Activated T-cell treated with anti-CD3 and anti-CD28 coated beads, Interleukin-2, amount 50 U/mL, for 72 hours (primary cell): Measurements from ENCODE around the gene CFAP161. TPM values are rescaled to one million over a fixed set of nuclear protein-coding genes. Genes with fewer than 3 reads are reported as not detected.
A peak's percentile ranks its signal among the peaks of the same experiment; 100 is the strongest.

Experiments
- ATAC-seq, 2 donors: fragments of 150-1000 bp; cut with Tn5 transposase; replicated peaks in 1 of 2; 2 replicates each; pipeline ENCODE4 v1.10.0; 2021; ENCODE audit warnings: moderate library complexity in 2 of 2, mild to moderate bottlenecking in 1 of 2
- DNase-seq, 2 donors: peaks; one replicate each; pipeline ENCODE4 v3.0.0; 2021 to 2022; ENCODE audit warnings: mixed read lengths in 1 of 2
- H3K27ac Mint-ChIP-seq: one replicate; pipeline ENCODE4 v1.8.0; 2022; ENCODE audit warnings: mild to moderate bottlenecking, moderate library complexity, mixed read lengths
- H3K27me3 Mint-ChIP-seq: one replicate; pipeline ENCODE4 v1.8.0; 2022; ENCODE audit warnings: low read depth, mixed read lengths
- H3K36me3 Mint-ChIP-seq, 2 donors: one replicate each; pipeline ENCODE4 v1.8.0; 2022; ENCODE audit warnings: mixed read lengths in 2 of 2, mild to moderate bottlenecking in 1 of 2; ENCODE audit not compliant: insufficient read depth in 2 of 2
- H3K4me1 Mint-ChIP-seq: one replicate; pipeline ENCODE4 v1.8.0; 2022; ENCODE audit warnings: low read depth, mixed read lengths
- H3K4me3 Mint-ChIP-seq, 2 donors: one replicate each; pipeline ENCODE4 v1.8.0; 2022; ENCODE audit warnings: mild to moderate bottlenecking in 2 of 2, mixed read lengths in 2 of 2, moderate library complexity in 2 of 2
- H3K9me3 Mint-ChIP-seq, 2 donors: one replicate each; pipeline ENCODE4 v1.8.0; 2022; ENCODE audit warnings: mixed read lengths in 2 of 2
- total RNA-seq, 2 donors: library from RNA; stranded (reverse); gene quantifications; one replicate each; pipeline ENCODE4 v1.2.3, GENCODE V29; 2022

Gene CFAP161, protein sequence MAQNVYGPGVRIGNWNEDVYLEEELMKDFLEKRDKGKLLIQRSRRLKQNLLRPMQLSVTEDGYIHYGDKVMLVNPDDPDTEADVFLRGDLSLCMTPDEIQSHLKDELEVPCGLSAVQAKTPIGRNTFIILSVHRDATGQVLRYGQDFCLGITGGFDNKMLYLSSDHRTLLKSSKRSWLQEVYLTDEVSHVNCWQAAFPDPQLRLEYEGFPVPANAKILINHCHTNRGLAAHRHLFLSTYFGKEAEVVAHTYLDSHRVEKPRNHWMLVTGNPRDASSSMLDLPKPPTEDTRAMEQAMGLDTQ
- total RNA-seq = under 1 TPM in 1 of 2 donors, not detected in 1; 0.48 TPM

DNA sequence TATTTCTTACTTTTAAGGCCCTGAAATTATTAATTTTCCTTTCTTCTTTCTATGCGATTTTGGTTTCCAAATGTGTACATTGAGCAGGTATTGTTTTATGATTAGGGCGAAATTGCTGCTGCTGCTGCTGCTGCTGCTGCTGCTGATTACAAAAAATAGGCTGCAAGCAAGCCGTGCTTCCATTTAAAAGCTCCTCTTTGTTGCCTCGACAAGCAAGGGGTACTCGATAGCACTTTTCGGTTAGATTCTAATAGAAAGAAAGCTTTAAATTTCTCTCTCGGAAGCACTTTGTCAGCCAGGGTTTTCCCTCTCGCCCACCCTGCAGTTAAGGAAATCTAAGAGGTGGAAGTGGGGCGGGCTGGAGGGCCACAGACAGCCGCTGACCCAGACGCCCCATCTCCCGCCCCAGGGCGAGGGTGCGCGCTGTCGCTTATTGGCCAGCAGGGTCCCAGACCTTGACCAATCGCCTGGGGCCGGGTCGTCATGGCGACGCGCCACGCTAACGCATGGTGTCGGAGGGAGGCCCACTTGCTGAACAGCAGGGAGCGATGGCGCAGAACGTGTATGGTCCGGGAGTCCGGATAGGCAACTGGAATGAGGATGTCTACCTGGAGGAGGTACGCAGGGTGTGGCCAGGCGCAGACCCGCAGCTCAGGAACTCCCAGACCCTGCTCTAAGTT is at the start of gene CFAP161:
Gene CFAP161, plus strand, starts transcription at position 489 of the 680 bp plus-strand sequence. Its CDS starts 60 bp downstream, at position 549.
- Mint-ChIP-seq H3K27ac (no peak within 1 kb of the TSS), H3K9me3 (peaks cover 3% of the 10 kb centered on the region in 2 donors), H3K36me3 (peaks cover 2 to 4% of the 10 kb centered on the region in 2 donors), H3K27me3 (peaks cover 50% of the 10 kb centered on the region), H3K4me1 (peaks cover 11% of the 10 kb centered on the region), H3K4me3 (peak within 1 kb of the TSS; percentile 47 to 73)
- peak; percentile 46 to 57 for DNase-seq
- ATAC-seq = peak; percentile 82 to 83

DNA sequence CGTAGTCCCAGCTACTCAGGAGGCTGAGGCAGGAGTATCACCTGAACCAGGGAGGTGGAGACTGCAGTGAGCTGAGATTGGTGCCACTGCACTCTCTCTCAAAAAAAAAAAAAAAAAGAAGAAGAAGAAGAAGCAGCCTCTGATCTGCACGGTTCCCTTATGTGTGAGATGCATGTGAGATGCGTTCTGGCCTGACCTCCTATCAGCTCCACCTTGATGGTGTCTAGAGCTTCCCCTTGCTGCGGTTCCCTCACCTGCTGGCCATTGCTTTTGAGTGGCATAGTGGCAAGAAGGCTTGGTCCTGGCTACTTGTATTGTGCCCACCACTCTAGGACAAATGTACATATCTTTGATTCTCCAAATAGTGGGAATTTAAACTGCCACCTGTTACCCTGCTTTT is 49.4 kb upstream of the CFAP161 start:
- Mint-ChIP-seq H3K4me3 (no peak overlapping the region), H3K27me3 (peaks cover 2% of the 10 kb centered on the region), H3K9me3 (no peaks in the 10 kb centered on the region), H3K4me1 (peaks cover 8% of the 10 kb centered on the region), H3K27ac (no peak overlapping the region), H3K36me3 (no peaks in the 10 kb centered on the region)
- no peak for ATAC-seq
- no peak for DNase-seq

- ATAC-seq (no peak), DNase-seq (no peak)
- peaks cover 8% of the 10 kb centered on the region for H3K4me1 Mint-ChIP-seq
- H3K4me3 Mint-ChIP-seq = no peak overlapping the region
- H3K27me3 Mint-ChIP-seq = peaks cover 7% of the 10 kb centered on the region
- no peaks in the 10 kb centered on the region for H3K36me3 Mint-ChIP-seq
- H3K9me3 Mint-ChIP-seq = no peaks in the 10 kb centered on the region
- no peak overlapping the region for H3K27ac Mint-ChIP-seq
These were observed 48.9 kb upstream of the CFAP161 start for GRCh38 chr15:81085213-81085612.

GRCh38 chr15:81085898-81086297 is 48.2 kb upstream of the CFAP161 start:
- Mint-ChIP-seq H3K9me3 (no peaks in the 10 kb centered on the region), H3K4me1 (peaks cover 8% of the 10 kb centered on the region), H3K4me3 (no peak overlapping the region), H3K36me3 (no peaks in the 10 kb centered on the region), H3K27ac (no peak overlapping the region), H3K27me3 (peaks cover 9% of the 10 kb centered on the region)
- ATAC-seq (no peak), DNase-seq (no peak)

- DNase-seq = no peak
- no peak overlapping the region for H3K4me3 Mint-ChIP-seq
- peaks cover 11% of the 10 kb centered on the region for H3K27me3 Mint-ChIP-seq
- ATAC-seq = no peak
- no peaks in the 10 kb centered on the region for H3K9me3 Mint-ChIP-seq
- H3K4me1 Mint-ChIP-seq = peaks cover 8% of the 10 kb centered on the region
- H3K27ac Mint-ChIP-seq = no peak overlapping the region
- no peaks in the 10 kb centered on the region for H3K36me3 Mint-ChIP-seq
These were observed 47.0 kb upstream of the CFAP161 start for GRCh38 chr15:81087066-81087465.

GRCh38 chr15:81087694-81088093 is 46.4 kb upstream of the CFAP161 start:
- peaks cover 17% of the 10 kb centered on the region for H3K27me3 Mint-ChIP-seq
- peaks cover 14% of the 10 kb centered on the region for H3K4me1 Mint-ChIP-seq

DNA sequence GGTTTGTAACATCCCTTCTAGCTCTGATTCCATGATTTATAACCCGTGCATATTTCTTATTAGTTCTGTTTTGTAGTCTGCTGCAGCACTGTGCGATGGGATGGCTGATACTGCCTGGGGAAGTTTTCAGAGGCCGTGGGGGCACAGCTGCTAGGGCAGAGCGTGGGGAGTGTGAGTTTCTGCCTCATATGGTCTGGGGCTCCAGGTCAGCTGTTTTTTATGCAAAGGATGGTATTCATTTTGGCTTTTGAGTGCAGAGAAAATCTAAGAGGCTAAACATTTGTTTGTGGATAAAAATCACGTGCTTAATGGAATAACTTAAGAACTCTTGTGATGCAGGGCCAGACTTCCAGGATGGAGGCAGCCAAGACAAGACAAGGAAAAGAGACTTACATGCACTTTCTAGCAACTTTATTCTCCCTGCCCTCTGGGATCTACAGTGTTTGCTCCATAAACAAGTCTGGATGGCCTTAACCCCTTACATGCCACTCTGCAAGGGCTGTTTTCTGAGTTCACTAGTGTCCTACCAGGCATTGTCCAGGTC is 45.5 kb upstream of the CFAP161 start:
- DNase-seq = no peak
- H3K27me3 Mint-ChIP-seq = peaks cover 23% of the 10 kb centered on the region
- no peaks in the 10 kb centered on the region for H3K36me3 Mint-ChIP-seq
- peaks cover 16% of the 10 kb centered on the region for H3K4me1 Mint-ChIP-seq
- H3K9me3 Mint-ChIP-seq = no peaks in the 10 kb centered on the region
- H3K4me3 Mint-ChIP-seq = no peak overlapping the region
- no peak for ATAC-seq
- no peak overlapping the region for H3K27ac Mint-ChIP-seq

More at GRCh38 chr15:81087694-81088093, 46.4 kb upstream of the CFAP161 start:
- H3K4me3 Mint-ChIP-seq = no peak overlapping the region
- ATAC-seq = no peak
- no peak for DNase-seq
- H3K27ac Mint-ChIP-seq = no peak overlapping the region
- no peaks in the 10 kb centered on the region for H3K9me3 Mint-ChIP-seq
- no peaks in the 10 kb centered on the region for H3K36me3 Mint-ChIP-seq

GRCh38 chr15:81091889-81092558 is 42.0 kb upstream of the CFAP161 start:
- Mint-ChIP-seq H3K9me3 (no peaks in the 10 kb centered on the region), H3K27me3 (peaks cover 45% of the 10 kb centered on the region), H3K4me3 (no peak overlapping the region), H3K4me1 (peaks cover 8% of the 10 kb centered on the region), H3K36me3 (no peaks in the 10 kb centered on the region), H3K27ac (no peak overlapping the region)
- ATAC-seq (no peak), DNase-seq (no peak)

DNA sequence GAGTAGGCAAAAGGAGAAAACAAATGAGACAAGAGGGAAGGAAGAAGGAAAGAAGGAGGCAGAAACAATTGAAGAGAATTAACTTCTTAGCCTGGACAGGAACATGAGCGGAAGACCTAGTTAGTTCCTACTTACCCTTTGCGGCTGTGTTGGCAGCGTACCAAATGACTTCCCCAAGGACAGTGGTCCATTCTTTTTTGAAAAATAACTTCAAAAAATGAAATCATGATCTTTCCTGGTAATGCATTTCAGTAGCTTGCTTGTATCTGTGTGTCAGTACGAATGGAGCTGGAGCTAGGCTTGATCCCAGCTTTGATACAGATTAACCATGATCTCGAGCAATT is 41.5 kb upstream of the CFAP161 start:
- Mint-ChIP-seq H3K4me3 (no peak overlapping the region), H3K27ac (no peak overlapping the region), H3K27me3 (peaks cover 45% of the 10 kb centered on the region), H3K4me1 (peaks cover 8% of the 10 kb centered on the region), H3K36me3 (no peaks in the 10 kb centered on the region), H3K9me3 (no peaks in the 10 kb centered on the region)
- DNase-seq (no peak), ATAC-seq (no peak)

DNA sequence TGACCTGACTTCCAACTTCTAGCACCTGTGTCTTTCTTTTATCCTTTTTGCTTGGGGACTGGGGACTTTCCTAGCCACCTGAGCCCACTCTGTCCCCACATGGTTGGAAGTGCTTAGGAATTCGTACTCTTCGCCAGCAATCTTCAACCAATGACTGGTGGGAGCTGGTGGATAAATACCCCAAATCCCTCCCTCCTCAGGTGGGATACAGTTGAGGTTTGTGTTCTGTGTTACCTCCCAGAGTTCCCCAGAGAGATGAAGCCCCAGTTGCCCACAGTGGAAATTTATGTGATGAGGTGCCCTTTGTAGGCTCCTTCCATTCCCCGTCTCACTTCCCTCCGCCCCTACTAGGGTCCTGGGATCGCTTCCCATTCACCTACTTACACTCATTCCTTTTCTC is 40.1 kb upstream of the CFAP161 start:
- no peaks in the 10 kb centered on the region for H3K36me3 Mint-ChIP-seq
- ATAC-seq = no peak
- H3K27me3 Mint-ChIP-seq = peaks cover 59% of the 10 kb centered on the region
- peaks cover 17% of the 10 kb centered on the region for H3K4me1 Mint-ChIP-seq
- no peak for DNase-seq
- H3K27ac Mint-ChIP-seq = no peak overlapping the region
- H3K4me3 Mint-ChIP-seq = no peak overlapping the region
- H3K9me3 Mint-ChIP-seq = no peaks in the 10 kb centered on the region

DNA sequence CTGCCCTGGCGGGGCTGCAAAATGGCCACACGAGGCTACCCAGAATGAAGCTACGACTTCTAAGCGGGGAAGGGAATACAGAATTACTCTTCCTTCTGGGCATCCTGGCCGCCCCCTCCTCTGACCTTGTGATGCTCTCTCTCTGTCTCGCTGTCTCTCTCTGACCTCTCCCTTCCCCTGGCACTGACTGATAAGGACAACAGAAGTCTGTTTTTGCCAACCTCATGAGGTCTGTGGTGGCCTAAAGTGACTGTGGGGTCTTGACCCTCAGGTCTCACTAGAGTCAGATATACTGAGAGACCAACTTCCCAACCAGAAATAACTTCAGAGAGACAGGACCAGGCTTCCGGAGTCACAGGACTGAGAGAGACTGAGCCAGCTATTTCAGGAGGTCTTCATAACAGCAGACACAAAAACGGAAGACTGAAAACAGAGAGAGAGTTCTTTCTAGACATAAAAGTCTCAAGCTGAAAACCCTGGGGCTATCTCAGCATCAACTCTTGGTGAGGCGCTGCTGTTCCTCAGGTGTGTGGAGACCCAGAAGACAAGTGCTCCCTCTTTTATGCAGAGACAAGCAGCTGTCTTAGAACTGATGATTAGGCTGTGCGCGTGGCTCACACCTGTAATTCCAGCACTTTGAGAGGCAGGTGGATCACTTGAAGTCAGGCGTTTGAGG is 38.2 kb upstream of the CFAP161 start:
- H3K4me3 Mint-ChIP-seq = no peak overlapping the region
- H3K36me3 Mint-ChIP-seq = no peaks in the 10 kb centered on the region
- no peaks in the 10 kb centered on the region for H3K9me3 Mint-ChIP-seq
- peaks cover 21% of the 10 kb centered on the region for H3K4me1 Mint-ChIP-seq
- peaks cover 62% of the 10 kb centered on the region for H3K27me3 Mint-ChIP-seq
- ATAC-seq = no peak
- no peak for DNase-seq
- H3K27ac Mint-ChIP-seq = no peak overlapping the region

DNA sequence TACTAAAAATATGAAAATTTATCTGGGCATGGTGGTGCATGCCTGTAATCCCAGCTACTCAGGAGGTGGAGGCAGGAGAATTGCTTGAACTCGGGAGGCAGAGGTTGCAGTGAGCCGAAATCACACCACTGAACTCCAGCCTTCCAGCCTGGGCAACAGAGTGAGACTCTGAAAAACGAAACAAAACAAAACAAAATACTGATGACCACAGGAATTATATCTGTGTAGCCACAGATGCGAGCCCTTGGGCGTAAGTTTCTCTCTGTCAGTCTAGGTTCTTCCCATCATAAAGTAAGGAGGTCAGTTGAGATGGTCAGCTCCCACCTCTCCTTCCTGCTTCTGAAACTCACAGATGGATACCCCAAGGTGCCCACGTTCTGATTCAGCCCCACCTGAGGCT is 37.7 kb upstream of the CFAP161 start:
- DNase-seq (no peak), ATAC-seq (no peak)
- Mint-ChIP-seq H3K9me3 (no peaks in the 10 kb centered on the region), H3K4me3 (no peak overlapping the region), H3K27me3 (peaks cover 62% of the 10 kb centered on the region), H3K27ac (no peak overlapping the region), H3K36me3 (no peaks in the 10 kb centered on the region), H3K4me1 (peaks cover 21% of the 10 kb centered on the region)
